ENCODE measurements around the gene ACVR2B. TPM values are rescaled to one million over a fixed set of nuclear protein-coding genes. Genes with fewer than 3 reads are reported as not detected.

The ACVR2B gene
- total RNA-seq, 1 donor from 2014 or later, result 8.2 TPM

DNA sequence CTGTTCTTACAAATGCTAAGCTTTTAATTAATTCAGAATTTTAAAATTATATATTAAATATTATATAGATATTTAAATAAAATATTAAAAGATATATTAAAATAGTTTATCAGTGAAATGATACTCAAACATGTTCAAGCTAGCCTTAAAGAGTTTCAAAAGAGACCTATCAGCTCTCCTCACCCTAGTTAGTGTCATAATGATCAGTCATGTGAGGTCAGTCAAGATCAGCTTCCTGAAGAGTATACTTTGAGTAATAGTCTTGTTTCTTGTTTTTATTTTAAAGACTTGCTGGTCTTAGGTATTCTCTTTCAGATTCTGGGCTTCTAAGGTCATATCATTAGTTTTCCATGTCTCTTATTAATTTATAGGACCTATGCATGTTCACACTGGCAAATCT lies 56.9 kb downstream of the ACVR2B start:
- H3K9me3 ChIP-seq, result no peaks in the 10 kb centered on the region
- TF ChIP-seq, protein P1, sequence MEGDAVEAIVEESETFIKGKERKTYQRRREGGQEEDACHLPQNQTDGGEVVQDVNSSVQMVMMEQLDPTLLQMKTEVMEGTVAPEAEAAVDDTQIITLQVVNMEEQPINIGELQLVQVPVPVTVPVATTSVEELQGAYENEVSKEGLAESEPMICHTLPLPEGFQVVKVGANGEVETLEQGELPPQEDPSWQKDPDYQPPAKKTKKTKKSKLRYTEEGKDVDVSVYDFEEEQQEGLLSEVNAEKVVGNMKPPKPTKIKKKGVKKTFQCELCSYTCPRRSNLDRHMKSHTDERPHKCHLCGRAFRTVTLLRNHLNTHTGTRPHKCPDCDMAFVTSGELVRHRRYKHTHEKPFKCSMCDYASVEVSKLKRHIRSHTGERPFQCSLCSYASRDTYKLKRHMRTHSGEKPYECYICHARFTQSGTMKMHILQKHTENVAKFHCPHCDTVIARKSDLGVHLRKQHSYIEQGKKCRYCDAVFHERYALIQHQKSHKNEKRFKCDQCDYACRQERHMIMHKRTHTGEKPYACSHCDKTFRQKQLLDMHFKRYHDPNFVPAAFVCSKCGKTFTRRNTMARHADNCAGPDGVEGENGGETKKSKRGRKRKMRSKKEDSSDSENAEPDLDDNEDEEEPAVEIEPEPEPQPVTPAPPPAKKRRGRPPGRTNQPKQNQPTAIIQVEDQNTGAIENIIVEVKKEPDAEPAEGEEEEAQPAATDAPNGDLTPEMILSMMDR (IDR thresholded peaks at IDR 0.05), result no peak
- no peaks in the 10 kb centered on the region for H3K27me3 ChIP-seq (ENCODE audit: low read depth)
- H3K27ac ChIP-seq, result no peak overlapping the region
- DNase-seq, result no peak
- no peaks in the 10 kb centered on the region for H3K4me1 ChIP-seq
- no peak for ATAC-seq
- H3K36me3 ChIP-seq, result peaks cover 78% of the 10 kb centered on the region
- no peak overlapping the region for H3K4me3 ChIP-seq
- intact Hi-C loops (cut with DNase I), result no loop called here

DNA sequence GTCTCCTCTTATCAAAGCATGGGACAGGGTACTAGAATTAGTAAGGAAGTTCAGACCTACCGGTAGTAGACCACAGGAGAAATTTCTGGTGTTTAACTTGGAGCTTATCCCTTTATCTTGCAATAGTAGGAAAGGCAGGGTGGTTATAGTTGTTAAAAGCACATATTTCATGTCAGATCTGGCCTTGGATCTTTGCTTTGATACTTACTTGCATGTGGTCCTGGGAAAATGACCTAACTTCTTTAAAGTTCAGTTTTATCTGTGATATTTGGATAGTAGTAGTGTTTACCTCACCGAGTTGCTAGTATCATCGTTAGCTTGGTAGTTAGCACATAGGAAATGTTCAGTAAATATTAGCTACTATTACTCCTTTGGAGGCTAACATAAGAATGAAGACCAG lies 57.9 kb downstream of the ACVR2B start:
- Histone ChIP-seq H3K4me1 (no peaks in the 10 kb centered on the region), H3K27me3 (ENCODE audit: low read depth) (no peaks in the 10 kb centered on the region), H3K27ac (no peak overlapping the region), H3K9me3 (no peaks in the 10 kb centered on the region), H3K36me3 (peaks cover 69% of the 10 kb centered on the region), H3K4me3 (no peak overlapping the region)
- intact Hi-C loops (cut with DNase I), result no loop called here
- TF ChIP-seq, protein P1 (IDR thresholded peaks at IDR 0.05), result no peak
- no peak for DNase-seq
- no peak for ATAC-seq

DNA sequence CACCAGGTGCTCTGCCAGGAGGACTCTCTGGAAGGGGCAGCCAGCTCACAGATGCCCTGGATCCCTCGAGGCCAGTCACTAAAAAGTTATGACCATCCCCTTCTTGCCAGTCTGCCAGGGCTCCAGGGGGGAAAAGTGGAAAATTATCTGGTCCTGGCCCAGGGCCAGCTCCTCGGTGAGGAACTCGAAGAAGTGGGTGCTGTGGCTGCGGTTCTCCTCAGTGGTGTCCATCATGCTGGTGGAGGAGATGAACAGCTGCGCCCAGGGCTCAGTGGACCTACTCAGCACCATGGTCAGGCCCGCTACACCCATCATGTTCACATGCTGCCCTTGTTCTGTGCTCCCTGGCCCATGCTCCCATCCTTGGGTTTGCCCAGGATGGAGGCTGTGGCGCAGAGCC lies 61.7 kb downstream of the ACVR2B start:
- TF ChIP-seq, protein P1 (IDR thresholded peaks at IDR 0.05), result no peak
- no peak for ATAC-seq

DNA sequence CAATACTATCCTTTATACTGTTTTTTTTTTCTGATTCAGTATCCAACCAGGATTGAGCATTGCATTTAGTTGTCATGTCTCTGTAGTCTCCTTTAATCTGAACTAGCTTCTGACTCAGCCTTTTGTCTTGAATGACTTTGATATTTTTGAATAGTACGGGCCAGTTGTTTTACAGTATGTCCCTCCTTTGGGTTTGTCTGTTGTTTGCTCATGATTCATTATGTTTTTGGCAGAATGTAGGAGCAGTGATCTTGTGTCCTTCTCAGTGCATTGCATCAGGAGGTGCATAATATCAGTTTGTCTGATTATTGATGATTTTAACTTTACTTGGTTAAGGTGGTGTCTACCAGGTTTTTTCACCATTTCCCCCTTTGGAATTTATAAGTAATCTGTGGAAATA lies 63.0 kb downstream of the ACVR2B start:
- peaks cover 23% of the 10 kb centered on the region for H3K36me3 ChIP-seq
- H3K4me1 ChIP-seq, result no peaks in the 10 kb centered on the region
- no peaks in the 10 kb centered on the region for H3K27me3 ChIP-seq (ENCODE audit: low read depth)
- no peaks in the 10 kb centered on the region for H3K9me3 ChIP-seq
- ATAC-seq (no peak), DNase-seq (no peak)
- H3K27ac ChIP-seq, result no peak overlapping the region
- TF ChIP-seq, protein P1 (IDR thresholded peaks at IDR 0.05), result no peak
- no peak overlapping the region for H3K4me3 ChIP-seq
- intact Hi-C loops (cut with DNase I), result no loop called here

More for the DNA sequence above, 61.7 kb downstream of the ACVR2B start:
- Histone ChIP-seq H3K36me3 (peaks cover 32% of the 10 kb centered on the region), H3K27ac (no peak overlapping the region), H3K9me3 (no peaks in the 10 kb centered on the region), H3K4me3 (no peak overlapping the region), H3K27me3 (ENCODE audit: low read depth) (no peaks in the 10 kb centered on the region), H3K4me1 (no peaks in the 10 kb centered on the region)
- intact Hi-C loops (cut with DNase I), result no loop called here
- no peak for DNase-seq

DNA sequence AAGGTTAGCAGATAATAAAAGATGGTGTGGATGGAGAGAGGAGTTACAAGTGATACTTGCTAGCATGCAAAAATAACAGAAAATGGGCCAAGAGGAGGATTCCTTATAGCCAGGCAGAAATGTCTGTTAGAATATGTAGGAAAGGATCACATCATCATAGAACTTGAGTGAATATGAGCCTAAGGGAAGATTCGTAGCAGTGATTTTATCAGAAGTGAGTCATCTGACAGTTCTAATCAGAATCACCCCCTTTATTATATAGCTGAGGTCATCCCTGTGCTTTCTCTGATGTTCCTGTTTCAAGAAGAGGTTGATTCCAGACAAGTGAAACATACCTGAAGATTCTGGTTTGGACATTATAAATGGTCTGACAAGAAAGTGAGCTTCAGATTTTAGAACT lies 65.3 kb downstream of the ACVR2B start:
- Histone ChIP-seq H3K4me1 (no peaks in the 10 kb centered on the region), H3K36me3 (peaks cover 26% of the 10 kb centered on the region), H3K9me3 (no peaks in the 10 kb centered on the region), H3K27ac (no peak overlapping the region), H3K27me3 (ENCODE audit: low read depth) (no peaks in the 10 kb centered on the region), H3K4me3 (no peak overlapping the region)
- DNase-seq (no peak), ATAC-seq (no peak)
- intact Hi-C loops (cut with DNase I), result no loop called here
- TF ChIP-seq, protein P1 (IDR thresholded peaks at IDR 0.05), result no peak

DNA sequence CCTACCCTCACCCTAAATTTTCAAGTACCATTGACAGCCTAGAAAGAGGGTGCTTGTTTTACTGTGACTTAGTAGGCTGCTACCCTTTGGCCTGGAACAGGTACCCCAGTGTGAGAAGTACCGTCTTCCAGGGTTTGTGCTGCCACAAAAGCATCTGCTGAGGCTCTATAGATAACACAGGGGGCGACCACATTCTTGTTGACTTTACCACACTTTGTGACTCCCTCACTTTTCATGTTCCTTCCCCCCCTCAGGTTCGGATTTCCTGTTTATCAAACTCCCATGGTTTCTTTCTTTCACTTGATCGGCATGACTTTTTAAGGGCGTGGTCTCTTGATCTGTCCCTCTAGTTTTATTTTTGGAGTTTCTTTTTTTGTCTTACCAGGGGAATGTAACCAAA lies 66.0 kb downstream of the ACVR2B start:
- Histone ChIP-seq H3K36me3 (peaks cover 27% of the 10 kb centered on the region), H3K27ac (no peak overlapping the region), H3K27me3 (ENCODE audit: low read depth) (no peaks in the 10 kb centered on the region), H3K4me1 (no peaks in the 10 kb centered on the region), H3K9me3 (no peaks in the 10 kb centered on the region), H3K4me3 (no peak overlapping the region)
- intact Hi-C loops (cut with DNase I), result loop anchor here (10.0 kb wide), 1 partner anchor 135 kb away; no protein-coding TSS in a partner anchor
- DNase-seq, result no peak
- no peak for ATAC-seq
- TF ChIP-seq, protein P1 (IDR thresholded peaks at IDR 0.05), result no peak
